Caco-2 (cell line): ENCODE measurements around the gene GALNT17. TPM values are rescaled to one million over a fixed set of nuclear protein-coding genes. Genes with fewer than 3 reads are reported as not detected.
"Not testable (repeated sequence)": the region's sequence is repeated elsewhere in the genome, so short reads cannot be mapped to it uniquely, and the experiment has no call there.

Experiments
- BruUV-seq: library from RNA; stranded (reverse); fragments of 400-500 nt; replicated peaks from 2 replicates; lab custom pipeline; 2021; lab: Mats Ljungman, UMichigan
- CTCF ChIA-PET: fragments of 300-600 bp; sonication (Branson Sonifier 250); formaldehyde crosslinking; loops from one replicate; lab custom pipeline; 2022; ENCODE audit warnings: antibody characterized with exemption; lab: Charles Lee
- POLR2A ChIA-PET: fragments of 300-600 bp; sonication (Branson Sonifier 250); formaldehyde crosslinking; loops from one replicate; lab custom pipeline; 2022; ENCODE audit warnings: antibody characterized with exemption; lab: Charles Lee
- DNase-seq, 2 experiments: peaks; one replicate each; pipeline versions ENCODE4 v3.0.0 to v3.0.0-alpha.2; 2020 to 2022
- H3K27me3 ChIP-seq: replicated peaks from 2 replicates; pipeline ENCODE4 v1.6.0; 2011; ENCODE audit warnings: low read length; ENCODE audit not compliant: control insufficient read depth, insufficient read depth
- H3K36me3 ChIP-seq: 2 replicates; pipeline ENCODE4 v1.5.1; 2011; ENCODE audit warnings: low read length; ENCODE audit not compliant: control insufficient read depth, insufficient read depth
- H3K4me1 ChIP-seq: fragments of 250-450 bp; sonication (Bioruptor Pico); 2 replicates; pipeline ENCODE4 v1.5.1; 2020; ENCODE audit warnings: mild to moderate bottlenecking
- H3K4me3 ChIP-seq: 2 replicates; pipeline ENCODE4 v1.5.1; 2011; ENCODE audit warnings: low read depth, mild to moderate bottlenecking, control low read depth, low read length
- H3K9me3 ChIP-seq: fragments of 250-450 bp; sonication (Bioruptor Pico); 2 replicates; pipeline ENCODE4 v1.5.1; 2020; ENCODE audit warnings: mild to moderate bottlenecking, moderate library complexity
- H3K27ac Mint-ChIP-seq: one replicate; pipeline ENCODE4 v1.8.0; 2022; ENCODE audit warnings: mixed read lengths; ENCODE audit not compliant: unreplicated experiment
- H3K27me3 Mint-ChIP-seq: one replicate; pipeline ENCODE4 v1.8.0; 2022; ENCODE audit warnings: mixed read lengths; ENCODE audit not compliant: insufficient read depth, unreplicated experiment
- H3K36me3 Mint-ChIP-seq: one replicate; pipeline ENCODE4 v1.8.0; 2022; ENCODE audit warnings: mild to moderate bottlenecking, mixed read lengths; ENCODE audit not compliant: insufficient read depth, unreplicated experiment
- H3K4me1 Mint-ChIP-seq: one replicate; pipeline ENCODE4 v1.8.0; 2022; ENCODE audit warnings: low read depth, mixed read lengths; ENCODE audit not compliant: unreplicated experiment
- H3K4me3 Mint-ChIP-seq: one replicate; pipeline ENCODE4 v1.8.0; 2022; ENCODE audit warnings: mild to moderate bottlenecking, moderate library complexity, mixed read lengths; ENCODE audit not compliant: unreplicated experiment
- H3K9me3 Mint-ChIP-seq: one replicate; pipeline ENCODE4 v1.8.0; 2022; ENCODE audit warnings: mixed read lengths; ENCODE audit not compliant: unreplicated experiment
- intact Hi-C: fragments of 100-400 bp; cut with micrococcal nuclease; formaldehyde crosslinking; loops from one replicate; pipeline ENCODE4 v1.10.0; 2022; ENCODE audit not compliant: unreplicated experiment
- total RNA-seq: library from RNA; stranded (reverse); gene quantifications from 2 replicates; pipeline ENCODE4 v1.2.3, GENCODE V29; 2022
- TF ChIP-seq, protein P1 (sequence below), 2 experiments: fragments of 200-600 bp in 1 of 2; IDR thresholded peaks; 1 replicate in 1 of 2; 2 replicates in 1 of 2; pipeline versions ENCODE4 v1.5.1 to v1.8.0; 2011 to 2022; ENCODE audit warnings: antibody characterized with exemption in 1 of 2, control low read depth in 1 of 2, inconsistent platforms in 1 of 2, low read depth in 1 of 2, low read length in 1 of 2, mild to moderate bottlenecking in 1 of 2, moderate library complexity in 1 of 2; ENCODE audit not compliant: insufficient read depth in 1 of 2, severe bottlenecking in 1 of 2, unreplicated experiment in 1 of 2

Gene GALNT17
- total RNA-seq, 1 experiment from 2014 or later = not detected

DNA sequence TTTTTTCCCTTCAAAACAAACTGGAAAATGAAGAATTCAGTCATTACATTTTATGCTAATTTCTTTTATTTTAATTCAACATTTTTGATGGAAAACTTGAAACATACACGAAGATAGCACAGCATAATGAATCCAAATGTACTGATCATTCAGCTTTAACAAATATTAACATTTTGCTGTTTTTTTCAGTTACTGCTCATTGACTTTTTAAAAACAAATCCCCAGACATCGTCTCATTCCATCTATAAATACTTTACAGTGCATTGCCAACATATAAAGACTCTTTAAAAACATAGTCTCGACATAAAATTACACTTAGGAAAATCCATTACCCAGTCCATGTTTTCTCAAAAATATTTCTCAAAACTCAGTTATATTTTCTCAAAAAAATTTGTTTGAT is 452.3 kb downstream of the GALNT17 start:
- no peak for DNase-seq
- H3K4me1 Mint-ChIP-seq = no peaks in the 10 kb centered on the region
- no peak overlapping the region for H3K4me3 Mint-ChIP-seq
- TF ChIP-seq, protein P1, sequence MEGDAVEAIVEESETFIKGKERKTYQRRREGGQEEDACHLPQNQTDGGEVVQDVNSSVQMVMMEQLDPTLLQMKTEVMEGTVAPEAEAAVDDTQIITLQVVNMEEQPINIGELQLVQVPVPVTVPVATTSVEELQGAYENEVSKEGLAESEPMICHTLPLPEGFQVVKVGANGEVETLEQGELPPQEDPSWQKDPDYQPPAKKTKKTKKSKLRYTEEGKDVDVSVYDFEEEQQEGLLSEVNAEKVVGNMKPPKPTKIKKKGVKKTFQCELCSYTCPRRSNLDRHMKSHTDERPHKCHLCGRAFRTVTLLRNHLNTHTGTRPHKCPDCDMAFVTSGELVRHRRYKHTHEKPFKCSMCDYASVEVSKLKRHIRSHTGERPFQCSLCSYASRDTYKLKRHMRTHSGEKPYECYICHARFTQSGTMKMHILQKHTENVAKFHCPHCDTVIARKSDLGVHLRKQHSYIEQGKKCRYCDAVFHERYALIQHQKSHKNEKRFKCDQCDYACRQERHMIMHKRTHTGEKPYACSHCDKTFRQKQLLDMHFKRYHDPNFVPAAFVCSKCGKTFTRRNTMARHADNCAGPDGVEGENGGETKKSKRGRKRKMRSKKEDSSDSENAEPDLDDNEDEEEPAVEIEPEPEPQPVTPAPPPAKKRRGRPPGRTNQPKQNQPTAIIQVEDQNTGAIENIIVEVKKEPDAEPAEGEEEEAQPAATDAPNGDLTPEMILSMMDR (IDR thresholded peaks at IDR 0.05; ENCODE audit: insufficient read depth in 1 of 2, low read depth in 1 of 2, low read length in 1 of 2, severe bottlenecking in 1 of 2, unreplicated experiment in 1 of 2) = no peak
- ChIA-PET POLR2A (no interaction called here), CTCF (no interaction called here)
- H3K27me3 ChIP-seq = no peaks in the 10 kb centered on the region
- H3K27ac Mint-ChIP-seq = no peak overlapping the region
- no peak overlapping the region for H3K4me3 ChIP-seq
- no peaks in the 10 kb centered on the region for H3K27me3 Mint-ChIP-seq
- peaks cover 9% of the 10 kb centered on the region for H3K9me3 Mint-ChIP-seq
- no TSS peak for BruUV-seq
- H3K36me3 Mint-ChIP-seq = no peaks in the 10 kb centered on the region
- no peaks in the 10 kb centered on the region for H3K9me3 ChIP-seq
- intact Hi-C loops = no loop called here
- H3K4me1 ChIP-seq = no peaks in the 10 kb centered on the region
- H3K36me3 ChIP-seq = no peaks in the 10 kb centered on the region

DNA sequence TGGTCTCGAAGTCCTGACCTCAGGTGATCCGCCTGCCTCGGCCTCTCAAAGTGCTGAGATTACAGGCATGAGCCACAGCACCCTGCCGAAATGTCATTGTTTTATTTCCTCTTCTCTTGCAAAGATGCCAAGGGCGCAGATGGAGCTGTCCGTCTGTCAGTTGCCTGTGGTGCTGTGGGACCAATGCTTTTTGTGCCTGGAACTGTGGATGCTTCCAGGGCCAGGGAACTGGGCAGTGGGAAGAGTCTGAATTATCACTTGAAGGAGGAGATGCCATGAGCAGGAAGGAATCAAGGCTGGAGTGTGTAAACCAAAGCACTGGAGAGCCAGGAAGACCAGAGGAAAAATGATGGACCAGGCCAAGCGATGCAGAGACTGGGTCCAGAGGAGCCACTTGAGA is 459.9 kb downstream of the GALNT17 start:
- POLR2A ChIA-PET = no interaction called here
- Mint-ChIP-seq H3K27ac (no peak overlapping the region), H3K27me3 (no peaks in the 10 kb centered on the region), H3K4me3 (no peak overlapping the region), H3K4me1 (no peaks in the 10 kb centered on the region), H3K9me3 (peaks cover 43% of the 10 kb centered on the region), H3K36me3 (no peaks in the 10 kb centered on the region)
- intact Hi-C loops = no loop called here
- Histone ChIP-seq H3K4me1 (no peaks in the 10 kb centered on the region), H3K27me3 (no peaks in the 10 kb centered on the region), H3K36me3 (no peaks in the 10 kb centered on the region), H3K9me3 (no peaks in the 10 kb centered on the region), H3K4me3 (no peak overlapping the region)
- CTCF ChIA-PET = no interaction called here
- TF ChIP-seq, protein P1 (IDR thresholded peaks at IDR 0.05; ENCODE audit: insufficient read depth in 1 of 2, low read depth in 1 of 2, low read length in 1 of 2, severe bottlenecking in 1 of 2, unreplicated experiment in 1 of 2) = no peak
- no TSS peak for BruUV-seq
- no peak for DNase-seq

DNA sequence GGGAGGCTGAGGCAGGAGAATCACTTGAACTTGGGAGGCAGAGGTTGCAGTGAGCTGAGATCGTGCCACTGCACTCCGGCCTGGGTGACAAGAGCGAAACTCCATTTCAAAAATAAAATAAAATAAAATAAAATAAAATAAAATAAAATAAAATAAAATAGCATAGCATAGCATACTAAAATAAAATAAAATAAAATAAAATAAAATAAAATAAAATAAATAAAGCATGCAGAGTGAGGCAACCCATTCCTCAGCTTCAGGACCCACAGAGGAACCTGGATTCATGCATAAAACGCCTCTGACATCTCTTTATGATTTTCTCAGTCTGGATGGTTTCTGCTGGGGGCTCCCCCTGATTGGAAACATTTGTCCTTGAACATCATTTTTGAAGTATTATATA is 460.4 kb downstream of the GALNT17 start:
- CTCF ChIA-PET, intact Hi-C loops: not testable (repeated sequence)

DNA sequence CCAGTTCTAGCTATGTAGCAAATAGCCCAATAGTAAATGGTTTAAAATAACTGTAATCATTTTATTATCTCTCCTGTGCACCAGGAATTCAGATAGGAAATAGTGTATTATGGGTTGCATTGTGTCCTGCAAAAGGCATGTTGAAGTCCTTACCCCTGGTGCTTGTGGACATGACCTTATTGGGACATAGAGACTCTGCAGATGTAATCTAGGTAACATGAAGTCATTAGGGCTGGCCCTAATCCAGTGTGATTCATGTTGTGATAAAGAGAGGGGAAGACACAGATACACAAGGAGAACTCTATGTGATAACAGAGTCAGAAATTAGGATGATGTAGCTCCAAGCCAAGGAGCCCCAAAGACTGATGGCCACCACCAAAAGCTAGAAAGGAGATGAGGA is 462.8 kb downstream of the GALNT17 start:
- Mint-ChIP-seq H3K4me3 (no peak overlapping the region), H3K9me3 (peaks cover 45% of the 10 kb centered on the region), H3K27ac (no peak overlapping the region), H3K36me3 (no peaks in the 10 kb centered on the region), H3K4me1 (no peaks in the 10 kb centered on the region), H3K27me3 (no peaks in the 10 kb centered on the region)
- Histone ChIP-seq H3K27me3 (no peaks in the 10 kb centered on the region), H3K36me3 (no peaks in the 10 kb centered on the region), H3K4me3 (no peak overlapping the region), H3K4me1 (no peaks in the 10 kb centered on the region), H3K9me3 (no peaks in the 10 kb centered on the region)
- ChIA-PET CTCF (no interaction called here), POLR2A (no interaction called here)
- no TSS peak for BruUV-seq
- no peak for DNase-seq
- TF ChIP-seq, protein P1 (IDR thresholded peaks at IDR 0.05; ENCODE audit: insufficient read depth in 1 of 2, low read depth in 1 of 2, low read length in 1 of 2, severe bottlenecking in 1 of 2, unreplicated experiment in 1 of 2) = no peak
- intact Hi-C loops = no loop called here

More for the DNA sequence above, 460.4 kb downstream of the GALNT17 start:
- H3K36me3 Mint-ChIP-seq, H3K4me3 ChIP-seq, H3K27me3 Mint-ChIP-seq, BruUV-seq, POLR2A ChIA-PET, H3K27me3 ChIP-seq, H3K4me1 Mint-ChIP-seq, H3K27ac Mint-ChIP-seq, H3K36me3 ChIP-seq, DNase-seq, H3K4me1 ChIP-seq, H3K9me3 ChIP-seq, H3K4me3 Mint-ChIP-seq: not testable (repeated sequence)
- peaks cover 43% of the 10 kb centered on the region for H3K9me3 Mint-ChIP-seq
